HG03354 (cell line): ENCODE data around the gene CACNA2D4.

Source experiments
- ATAC-seq: cut with Tn5 transposase; IDR thresholded peaks from one replicate; pipeline ENCODE4 v1.9.1; 2021; ENCODE audit warnings: mild to moderate bottlenecking; ENCODE audit not compliant: unreplicated experiment, poor library complexity, severe bottlenecking

The CACNA2D4 gene

DNA sequence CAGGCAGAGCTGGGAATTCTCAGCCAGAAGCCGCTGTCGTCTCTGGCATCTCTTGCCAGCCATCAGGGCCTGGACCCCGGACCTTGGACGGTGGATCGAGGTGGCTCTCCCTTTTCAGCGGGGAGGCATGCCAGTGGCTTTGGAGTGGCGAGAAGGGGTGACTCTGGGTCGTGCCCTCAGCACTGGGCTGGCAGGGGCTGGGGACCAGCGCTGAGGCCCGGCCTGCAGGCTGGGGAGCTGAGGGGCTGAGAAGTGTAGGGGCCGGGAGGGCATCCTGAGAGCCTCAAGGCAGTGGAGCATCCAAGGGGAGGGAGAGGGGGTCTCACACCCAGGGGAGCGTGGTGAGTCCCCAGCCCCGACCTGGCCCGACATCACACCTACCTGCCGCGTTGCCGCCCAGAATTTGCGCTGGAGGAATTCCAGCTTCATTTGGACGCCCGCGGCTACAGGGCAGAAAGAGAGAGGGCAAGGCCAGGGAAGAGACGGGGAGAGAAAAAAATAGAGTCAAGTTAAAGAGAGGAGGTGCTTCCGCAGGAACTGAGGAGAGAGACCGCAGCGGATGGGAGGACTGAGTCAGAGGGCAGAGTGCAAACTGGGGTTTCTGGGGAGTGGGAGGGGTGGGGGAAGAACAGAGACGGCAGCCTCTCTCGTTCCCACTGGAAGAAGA is 107.0 kb downstream of the CACNA2D4 start:
- no peak for ATAC-seq

DNA sequence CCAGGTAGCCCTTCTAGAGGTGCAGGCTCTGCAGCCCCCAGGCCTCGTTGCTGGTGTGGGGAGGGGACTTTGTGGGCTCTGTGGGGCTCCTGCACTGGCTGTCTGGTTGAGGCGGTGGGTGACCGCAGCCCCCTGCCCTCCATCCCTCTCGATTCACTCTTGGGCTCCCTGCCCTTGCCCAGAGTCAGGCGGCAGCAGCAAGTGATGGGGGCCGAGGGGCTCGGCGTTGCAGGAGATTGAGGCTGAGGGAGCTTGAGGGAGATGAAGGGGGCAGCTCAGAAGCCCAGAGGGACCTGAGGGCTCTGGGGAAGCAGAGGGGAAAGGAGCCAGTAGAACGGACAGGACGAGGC is 107.5 kb downstream of the CACNA2D4 start:
- ATAC-seq: no peak

DNA sequence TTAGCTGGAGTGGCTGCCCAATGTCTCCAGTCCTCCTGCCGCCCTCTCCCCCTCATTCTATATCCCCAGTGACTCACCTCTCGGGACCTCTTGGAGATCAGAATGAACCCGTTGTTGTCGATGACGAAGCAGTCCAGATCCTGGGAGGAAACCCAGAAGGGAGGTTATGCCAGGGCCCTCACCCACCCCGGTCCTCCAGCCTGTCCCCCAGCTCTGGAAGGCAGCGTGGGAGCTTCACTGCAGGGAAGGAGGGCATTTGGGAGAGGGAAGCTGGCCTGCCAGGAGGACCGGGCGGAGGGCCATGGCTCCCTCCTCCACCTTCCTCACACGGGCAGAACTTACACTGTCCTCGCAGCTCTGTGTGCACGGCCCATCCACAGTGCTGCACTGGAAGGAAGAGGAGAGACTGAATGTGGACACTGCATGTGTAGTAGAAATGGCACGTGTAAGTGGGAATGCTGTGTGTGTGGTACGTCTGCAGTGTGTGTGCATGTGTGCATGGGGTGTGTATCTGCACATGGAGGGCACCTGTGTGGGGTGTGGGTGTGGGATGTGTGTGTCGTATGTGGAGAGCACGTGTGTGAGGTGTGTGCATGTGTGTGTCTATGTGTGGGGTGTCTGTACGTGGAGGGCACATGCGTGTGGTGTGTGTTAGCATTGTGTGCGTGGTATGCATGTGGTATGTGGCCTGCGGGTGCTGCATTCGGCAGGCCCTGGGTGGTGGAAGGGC is 108.1 kb downstream of the CACNA2D4 start:
- no peak for ATAC-seq

DNA sequence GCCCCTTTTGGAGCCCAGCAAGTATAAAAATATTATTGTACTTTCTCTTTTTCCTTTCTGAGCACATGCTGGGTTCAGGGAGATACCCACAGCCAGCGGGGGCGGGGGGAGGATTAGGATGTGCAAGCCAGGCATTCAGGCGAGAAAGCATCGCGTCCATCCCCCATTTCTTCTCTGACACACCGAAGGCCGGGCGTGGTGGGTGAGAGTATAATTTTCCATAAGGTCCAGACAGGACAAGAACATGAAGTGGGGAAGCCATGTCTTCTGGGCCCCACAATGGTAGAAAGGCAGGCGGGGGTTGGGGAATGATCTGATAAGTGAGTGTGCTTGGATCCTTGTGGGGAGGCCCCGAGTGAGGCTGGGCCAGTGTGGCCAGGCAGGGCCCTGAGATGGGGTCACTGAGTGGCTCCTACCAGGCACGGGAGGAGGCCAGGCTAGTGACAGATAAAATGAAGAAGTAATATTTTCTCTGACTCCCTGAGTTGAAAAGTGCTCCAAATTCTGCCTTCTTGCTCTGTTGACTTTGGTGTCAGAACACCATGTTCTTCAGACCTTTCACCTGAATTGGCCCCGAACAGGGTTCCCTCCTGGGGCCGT is 108.8 kb downstream of the CACNA2D4 start:
- ATAC-seq: no peak

DNA sequence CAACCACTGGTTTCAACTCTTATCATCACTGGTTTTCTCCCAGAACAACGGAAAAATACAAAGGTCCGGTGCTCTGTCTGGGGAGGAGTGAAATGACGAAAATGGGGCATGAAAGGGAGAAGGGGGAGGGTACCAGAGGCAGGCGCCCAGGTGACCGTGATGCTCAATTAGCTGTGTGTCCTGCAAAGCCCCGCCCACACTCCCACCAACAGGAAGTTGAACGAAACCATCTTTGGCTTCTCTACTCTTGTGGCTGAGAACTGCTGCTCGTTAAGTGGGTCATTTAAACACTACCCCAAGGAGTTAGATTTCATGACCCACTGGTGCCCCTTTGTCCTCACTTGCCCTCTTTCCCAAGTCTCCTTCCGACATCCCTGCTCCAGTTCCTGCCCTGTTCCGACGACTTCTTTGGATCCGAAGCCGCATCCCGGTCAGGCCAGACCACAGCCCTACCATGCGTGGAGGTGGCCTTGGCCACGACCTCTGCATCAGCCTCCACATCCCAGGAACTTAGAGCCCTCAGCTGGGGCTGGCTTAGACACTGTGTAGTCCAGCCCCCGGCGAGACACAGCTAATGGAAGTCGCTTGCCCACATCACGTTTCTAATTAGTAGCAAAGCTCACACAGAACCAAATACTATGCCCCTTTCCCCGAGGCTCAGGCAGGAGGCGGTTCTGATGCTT is 109.5 kb downstream of the CACNA2D4 start:
- ATAC-seq: no peak

DNA sequence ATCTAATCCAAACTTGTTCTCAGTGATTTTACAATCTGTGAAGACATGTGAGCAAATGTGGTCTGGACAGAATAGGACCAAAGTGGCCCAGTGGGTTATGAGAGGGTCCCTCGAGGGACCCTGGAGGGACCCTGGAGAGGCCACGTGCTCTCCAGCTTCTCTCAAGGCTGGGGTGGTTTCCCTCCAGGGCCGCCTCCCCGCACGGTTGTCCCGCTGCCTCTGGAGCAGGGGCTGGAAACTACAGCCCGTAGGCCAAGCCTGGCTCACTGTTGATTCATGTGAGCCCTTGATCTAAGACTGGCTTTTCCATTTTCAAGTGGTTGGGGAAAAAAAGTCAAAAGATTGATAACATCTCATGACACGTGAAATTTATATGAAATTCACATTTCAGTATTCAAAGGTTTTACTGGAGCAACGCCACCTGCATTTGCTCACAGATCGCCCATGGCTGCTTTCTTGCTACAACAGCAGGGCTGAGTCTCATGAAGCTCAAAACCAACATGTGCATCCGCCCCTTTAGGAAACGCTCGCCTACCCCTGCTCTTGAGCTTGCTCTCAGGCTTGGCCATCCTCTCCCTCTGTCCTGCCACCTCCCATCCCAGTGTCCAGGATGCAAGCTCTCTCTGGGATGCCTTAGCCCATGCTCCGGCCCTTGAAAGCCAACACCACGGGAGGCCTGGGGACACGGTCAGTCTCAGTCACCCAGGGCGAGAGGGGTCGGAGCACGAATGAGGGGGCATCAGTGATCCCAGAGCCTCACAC is 110.2 kb downstream of the CACNA2D4 start:
- no peak for ATAC-seq

DNA sequence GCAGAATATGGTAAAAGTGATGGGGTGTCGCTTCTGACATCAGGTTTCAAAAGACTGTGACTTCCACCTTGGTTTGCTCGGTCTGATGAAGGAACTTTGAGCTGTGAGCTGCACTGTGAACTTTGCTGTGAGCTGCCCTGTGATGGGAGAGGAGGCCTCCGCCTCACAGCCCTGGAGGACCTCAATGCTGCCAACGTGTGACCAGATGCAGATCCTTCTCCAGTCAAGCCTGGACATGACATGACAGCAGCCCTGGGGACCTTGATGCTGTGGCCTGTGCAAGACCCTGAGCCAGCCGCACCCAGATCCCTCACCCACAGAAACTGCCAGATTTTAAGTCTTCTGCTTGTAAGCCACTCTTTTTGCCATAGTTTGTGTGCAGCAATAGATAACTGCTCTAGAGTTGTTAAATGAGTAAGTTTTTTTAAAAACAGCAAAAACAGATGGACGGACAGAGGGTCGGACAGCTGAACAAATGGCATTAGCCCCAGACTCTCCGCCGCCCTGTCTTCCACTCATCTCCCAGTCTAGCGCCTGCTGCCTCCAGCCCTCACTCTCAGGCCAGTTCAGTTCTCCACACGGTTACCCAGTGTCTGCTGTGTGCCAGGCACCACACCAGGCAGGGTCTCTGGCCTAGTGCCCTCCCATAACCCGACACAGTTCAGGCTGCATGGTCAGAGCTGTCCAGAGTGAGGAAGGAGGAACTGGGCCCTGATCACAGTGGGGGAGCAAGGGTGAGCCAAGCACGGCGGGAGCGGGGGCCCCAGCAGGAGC is 111.2 kb downstream of the CACNA2D4 start:
- ATAC-seq: no peak

DNA sequence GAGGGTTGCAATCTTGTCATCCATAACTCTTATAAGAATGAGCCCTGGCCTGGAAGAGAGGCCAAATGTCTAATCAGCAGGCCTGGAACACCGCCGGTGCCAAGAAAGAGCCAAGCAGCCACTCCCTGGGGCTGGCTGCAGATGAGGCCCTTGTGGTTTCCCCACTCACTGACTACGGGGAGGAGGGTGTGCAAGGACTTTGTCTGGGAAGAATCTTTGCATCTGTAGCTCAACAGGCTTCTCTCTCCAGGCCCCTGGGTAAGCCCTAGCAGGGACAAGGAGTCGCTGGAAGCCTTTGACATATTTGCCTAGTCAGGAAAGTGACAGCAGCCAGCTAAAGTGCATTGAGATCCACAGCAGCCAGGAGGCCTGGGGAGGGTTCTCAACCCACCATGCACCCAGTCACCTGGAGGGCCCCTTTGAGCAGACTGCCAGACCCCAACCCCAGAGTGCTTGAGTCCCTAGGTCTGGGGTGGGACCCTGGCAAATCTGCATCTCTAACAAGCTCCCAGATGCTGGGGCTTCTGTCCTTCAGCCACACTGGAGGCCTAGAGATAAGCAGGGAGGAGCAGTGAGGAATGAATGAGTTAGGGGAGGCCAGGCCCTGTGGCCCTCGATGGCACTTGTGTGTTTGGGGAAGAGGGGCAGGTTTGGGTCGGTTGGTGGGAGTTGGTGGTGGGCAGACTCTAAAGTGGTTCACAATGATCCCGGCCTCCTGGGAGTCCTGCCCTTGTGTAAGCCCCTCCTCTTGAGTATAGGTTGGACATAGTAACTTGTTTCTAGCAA is 112.0 kb downstream of the CACNA2D4 start:
- no peak for ATAC-seq

DNA sequence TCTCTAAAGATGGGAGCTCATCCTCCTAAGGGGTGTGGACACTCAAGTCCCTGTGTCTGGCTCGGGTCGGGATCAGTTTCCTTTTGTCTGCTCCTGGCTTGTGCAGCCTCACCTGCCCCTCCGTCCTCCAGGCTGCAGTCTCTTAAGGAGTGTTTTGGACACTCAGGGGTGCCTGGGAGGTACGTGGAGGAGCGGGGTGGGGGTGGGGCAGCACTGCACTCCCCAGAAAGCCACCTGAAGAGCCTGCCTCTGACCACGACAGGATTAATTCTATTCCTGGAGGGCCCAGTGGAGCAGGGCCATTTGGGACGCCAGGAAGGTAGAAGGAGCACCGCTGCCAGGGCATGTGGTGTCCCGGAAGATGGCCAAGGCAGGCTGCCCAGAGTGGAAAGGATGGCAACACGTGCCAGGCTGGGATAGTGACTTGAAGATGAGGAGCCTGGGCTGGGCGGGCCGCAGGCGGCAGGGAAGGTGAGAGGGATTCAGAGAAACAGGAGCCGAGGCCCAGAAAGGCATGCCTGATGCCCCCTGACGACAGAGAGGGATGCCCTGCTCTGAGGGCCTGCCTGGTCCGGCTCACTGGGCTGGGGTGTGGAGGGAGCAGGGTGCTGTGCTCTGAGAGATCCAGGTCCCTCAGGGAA is 112.9 kb downstream of the CACNA2D4 start:
- ATAC-seq: no peak

DNA sequence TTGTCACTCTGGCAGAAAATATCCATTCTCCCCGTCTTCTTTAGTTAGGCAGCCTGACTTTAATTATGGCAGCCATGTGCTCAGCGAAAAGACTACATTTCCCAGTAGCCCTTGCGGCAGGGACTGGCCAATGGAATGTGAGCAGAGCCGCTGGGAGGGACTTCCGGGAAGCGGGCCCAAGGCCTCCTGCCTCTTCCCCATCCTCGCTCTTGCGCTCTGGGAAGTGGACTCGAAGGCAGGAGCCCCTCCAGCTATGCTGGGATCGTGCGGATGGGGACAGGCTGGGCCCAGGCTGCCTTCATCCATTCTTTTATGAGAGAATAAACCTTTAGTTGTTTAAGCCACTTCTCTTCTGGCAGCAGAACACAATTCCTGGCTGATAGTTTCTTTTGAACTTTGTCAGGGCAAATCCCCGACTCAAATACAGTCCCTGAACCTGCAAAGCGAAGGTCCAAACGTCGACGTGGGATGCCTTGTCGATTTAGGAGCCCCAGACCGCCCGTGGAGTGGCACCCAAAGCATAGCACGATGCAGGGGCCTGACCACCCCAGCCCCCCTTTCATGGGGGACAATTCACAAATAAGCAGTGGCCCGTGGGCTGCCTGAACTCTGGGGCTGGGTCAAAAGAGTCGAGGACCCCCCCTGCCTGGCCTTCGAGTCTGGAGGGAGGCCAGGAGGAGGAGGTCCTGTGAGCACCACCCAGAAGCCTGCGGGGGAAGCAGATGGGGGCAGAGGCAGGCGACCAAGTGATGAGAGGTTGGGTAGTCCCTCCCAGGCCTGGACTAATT is 113.7 kb downstream of the CACNA2D4 start:
- ATAC-seq: peak; percentile 84

DNA sequence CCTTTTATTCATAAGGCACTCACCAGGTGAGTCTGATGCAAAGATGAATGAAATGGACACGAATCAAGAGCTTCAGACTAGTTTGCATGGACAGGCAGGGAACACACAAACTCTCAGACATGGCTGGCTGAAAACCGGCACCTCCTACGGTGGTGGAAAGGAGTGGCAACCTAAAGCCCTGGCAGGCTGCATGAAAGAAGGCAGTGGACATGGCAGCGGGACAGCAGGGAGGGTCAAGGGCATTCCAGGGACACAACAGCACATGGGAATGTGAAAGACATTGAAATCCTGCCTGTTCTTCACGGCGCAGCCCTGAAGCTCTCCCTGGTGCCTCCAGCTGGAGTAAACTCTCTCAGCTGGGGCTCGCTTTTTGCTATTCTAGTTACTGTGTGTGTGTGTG is 114.7 kb downstream of the CACNA2D4 start:
- no peak for ATAC-seq

DNA sequence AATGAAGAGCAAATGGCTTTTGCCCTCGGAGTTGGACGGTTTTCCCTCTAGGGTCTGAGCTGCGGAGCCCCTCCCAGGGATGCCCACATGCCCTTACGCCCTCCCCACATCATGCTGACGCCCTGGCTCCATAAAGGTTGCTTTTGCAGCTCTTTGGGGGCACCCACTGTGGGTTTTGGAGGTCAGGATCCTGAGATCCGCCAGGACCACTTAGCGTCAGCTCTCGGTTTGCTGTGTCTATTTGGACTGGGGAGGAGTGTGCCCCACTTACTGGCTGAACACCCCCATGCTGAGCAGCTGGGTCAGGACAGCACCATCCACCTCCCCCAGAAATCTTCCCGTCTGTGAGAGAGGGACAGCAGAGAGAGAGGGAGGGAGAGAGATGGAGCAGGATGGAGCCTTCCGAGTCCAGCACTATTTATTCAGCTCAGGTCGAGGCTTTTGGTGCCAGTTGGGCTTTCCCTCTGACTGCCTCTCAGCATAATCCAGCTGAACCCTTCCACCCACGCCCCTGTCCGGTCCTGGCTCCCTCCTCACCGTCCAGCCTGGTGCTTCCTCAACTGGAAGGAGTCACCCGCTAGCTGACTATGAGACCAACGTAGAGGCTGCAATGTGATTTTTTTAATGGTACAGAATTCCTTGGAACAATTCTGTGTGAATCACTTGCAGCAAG is 117.0 kb downstream of the CACNA2D4 start:
- no peak for ATAC-seq

DNA sequence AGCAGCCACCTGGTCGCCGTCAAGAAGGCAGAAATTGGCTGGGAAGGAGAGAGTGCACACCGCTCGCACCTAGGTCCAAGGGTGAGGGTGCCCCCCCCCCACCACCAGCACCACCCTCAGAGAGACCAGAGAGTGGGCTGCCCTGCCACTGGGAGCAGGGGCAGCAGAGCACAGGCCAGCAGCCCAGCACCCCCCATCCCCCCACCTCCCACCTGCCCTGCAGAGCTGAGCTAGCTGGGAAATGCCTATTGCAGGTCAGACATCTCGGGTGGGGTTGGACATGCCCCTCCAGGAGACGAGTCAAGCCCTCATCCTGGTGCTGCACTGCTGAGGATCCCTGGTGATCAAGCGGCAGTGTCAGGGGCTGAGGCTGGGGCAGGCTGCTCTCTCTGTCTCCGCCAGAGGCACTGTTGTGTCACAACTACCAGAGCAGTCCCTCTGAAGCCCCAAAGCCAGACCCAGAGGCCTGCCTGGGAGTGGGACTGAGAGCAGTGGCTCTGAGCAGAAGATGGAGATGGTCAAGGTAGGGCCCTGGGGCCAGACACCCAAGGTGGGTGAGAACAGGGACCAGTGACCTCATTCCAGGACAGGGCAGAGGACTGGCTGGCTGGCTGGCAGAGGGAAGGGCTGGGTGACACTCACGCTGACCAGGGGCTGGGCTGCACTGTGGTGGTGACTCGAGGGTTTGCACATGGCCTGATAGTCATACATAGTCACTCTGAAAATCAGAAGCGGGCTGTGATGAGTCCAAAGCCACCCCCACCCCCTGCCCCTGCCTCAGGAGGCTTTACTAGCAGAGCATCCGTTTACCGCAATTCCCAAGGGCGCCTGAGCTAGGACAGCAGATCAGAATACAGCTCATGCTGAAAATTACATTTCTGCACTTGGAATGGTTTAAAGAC is 117.8 kb downstream of the CACNA2D4 start:
- ATAC-seq: peak; percentile 40

DNA sequence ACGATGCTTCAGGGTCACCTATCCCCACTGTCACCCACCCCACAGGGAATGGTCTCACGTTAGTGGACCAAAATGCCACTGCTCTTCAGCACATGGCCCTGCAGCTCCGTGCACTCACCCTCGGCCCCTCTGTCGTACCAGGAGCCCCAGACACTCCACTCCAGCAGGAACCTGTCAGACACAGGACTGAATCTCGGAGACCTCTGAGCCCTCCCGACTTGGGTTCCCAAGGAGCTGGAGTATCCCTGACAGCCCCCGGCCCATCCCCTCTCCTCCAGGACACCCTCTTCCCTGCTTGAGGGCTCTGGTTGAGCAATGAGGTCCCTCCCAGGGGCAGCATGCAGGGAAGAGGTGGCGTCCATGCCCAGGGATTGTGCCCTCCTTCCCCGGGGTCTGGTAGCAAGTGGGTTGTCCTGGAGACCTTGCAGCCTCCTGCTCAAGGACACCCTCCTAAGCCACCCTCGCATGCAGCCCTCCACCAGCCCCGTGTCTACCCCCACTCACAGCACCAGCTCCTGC is 118.5 kb downstream of the CACNA2D4 start:
- no peak for ATAC-seq

DNA sequence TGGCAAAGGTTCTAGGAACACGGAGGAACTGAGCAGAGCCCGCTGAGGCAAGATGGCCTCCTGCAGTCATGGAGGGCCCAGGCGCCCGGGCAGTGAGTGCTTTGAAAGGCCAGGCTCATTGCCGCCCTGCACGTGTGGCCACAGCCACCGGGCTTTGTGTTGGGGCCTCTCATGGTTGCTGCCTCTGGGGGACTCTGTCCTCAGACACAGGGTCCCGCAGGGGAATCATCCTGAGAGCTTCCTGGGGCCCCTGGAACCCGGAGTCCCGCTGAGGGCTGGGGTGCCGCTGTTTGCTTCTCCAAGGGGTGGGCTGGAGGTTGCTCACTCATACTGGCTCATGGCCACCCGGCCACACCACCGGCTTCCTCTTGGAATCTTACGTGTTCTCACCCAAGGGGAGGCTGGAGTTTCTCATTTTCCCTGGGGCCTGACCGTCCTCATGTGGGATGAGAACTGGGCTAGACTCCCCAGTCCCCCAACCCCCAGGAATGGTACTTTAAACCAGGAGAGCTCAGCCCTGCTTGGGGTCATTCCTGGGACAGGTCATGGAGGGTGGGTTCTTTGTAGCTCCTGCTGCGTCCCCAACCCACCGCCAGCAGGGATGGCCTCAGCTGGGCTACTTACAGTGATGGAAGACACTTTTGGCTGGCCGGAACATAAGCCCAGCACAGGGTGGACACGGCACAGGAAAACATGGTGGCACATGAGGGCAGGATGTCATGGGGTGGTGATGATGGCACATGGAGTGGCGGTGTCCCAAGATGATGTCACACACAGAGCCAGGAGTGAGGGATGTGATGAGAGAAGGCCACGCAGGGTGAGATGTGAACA is 119.2 kb downstream of the CACNA2D4 start:
- no peak for ATAC-seq
